ENCODE data around the gene FYCO1.

FYCO1 gene

GRCh38 chr3:45960289-45960688 is 35.3 kb downstream of the FYCO1 start:
- no peak for DNase-seq

GRCh38 chr3:45959201-45959600 is 36.4 kb downstream of the FYCO1 start:
- no peak for DNase-seq

- no peak for DNase-seq
These were observed 37.3 kb downstream of the FYCO1 start for GRCh38 chr3:45958321-45958791.

GRCh38 chr3:45957586-45957985 is 38.0 kb downstream of the FYCO1 start:
- no peak for DNase-seq

GRCh38 chr3:45955706-45956105 is 39.9 kb downstream of the FYCO1 start:
- no peak for DNase-seq

GRCh38 chr3:45955017-45955647 is 40.5 kb downstream of the FYCO1 start:
- DNase-seq: no peak

GRCh38 chr3:45954306-45954705 is 41.3 kb downstream of the FYCO1 start:
- no peak for DNase-seq

GRCh38 chr3:45953536-45953935 is 42.1 kb downstream of the FYCO1 start:
- no peak for DNase-seq

GRCh38 chr3:45952456-45952855 is 43.2 kb downstream of the FYCO1 start:
- no peak for DNase-seq

GRCh38 chr3:45951946-45952345 is 43.7 kb downstream of the FYCO1 start:
- DNase-seq: no peak

- no peak for DNase-seq
These were observed 44.7 kb downstream of the FYCO1 start for GRCh38 chr3:45950686-45951600.

- DNase-seq: no peak
These were observed 45.5 kb downstream of the FYCO1 start for GRCh38 chr3:45950131-45950530.

- no peak for DNase-seq
These were observed 46.2 kb downstream of the FYCO1 start for GRCh38 chr3:45949432-45949831.

- no peak for DNase-seq
These were observed 46.7 kb downstream of the FYCO1 start for GRCh38 chr3:45948881-45949280.

- DNase-seq: no peak
These were observed 47.3 kb downstream of the FYCO1 start for GRCh38 chr3:45948311-45948781.

GRCh38 chr3:45947361-45947760 is 48.3 kb downstream of the FYCO1 start:
- no peak for DNase-seq

- no peak for DNase-seq
These were observed 48.7 kb downstream of the FYCO1 start for GRCh38 chr3:45946875-45947274.

GRCh38 chr3:45946307-45946706 is 49.3 kb downstream of the FYCO1 start:
- no peak for DNase-seq

- DNase-seq: no peak
These were observed 50.6 kb downstream of the FYCO1 start for GRCh38 chr3:45944830-45945620.

GRCh38 chr3:45943207-45943846 is 52.3 kb downstream of the FYCO1 start, which contains the start of gene CXCR6:
CXCR6 (plus strand) TSS chr3:45943464; CDS start chr3:45946482, 3,018 bp downstream.
- no peak for DNase-seq

- no peak for DNase-seq
These were observed 53.4 kb downstream of the FYCO1 start for GRCh38 chr3:45942051-45942825.

Data from islet precursor cell (in vitro differentiated cells).